Gastrocnemius medialis (tissue), 4 donors: ENCODE results near the gene DCTN2. TPM values are rescaled to one million over a fixed set of nuclear protein-coding genes. Genes with fewer than 3 reads are reported as not detected.
"Not testable (repeated sequence)": the region's sequence is repeated elsewhere in the genome, so short reads cannot be mapped to it uniquely, and the experiment has no call there.

Experiments
- ATAC-seq, 2 donors: fragments of 150-250 bp; one replicate each; pipeline ENCODE4 v1.9.1; 2016
- DNase-seq, 2 donors: peaks; one replicate each; pipeline ENCODE4 v3.0.0-alpha.2; 2019
- H3K27ac ChIP-seq, 4 donors: fragments of 200-600 bp; sonication (generic); 1 replicate in 1 of 4; 2 replicates in 3 of 4; pipeline ENCODE4 v1.5.1; 2016 to 2018; ENCODE audit warnings: mild to moderate bottlenecking in 2 of 4, moderate library complexity in 1 of 4
- H3K27me3 ChIP-seq, 3 donors: fragments of 200-600 bp; sonication (generic) in 2 of 3; 1 replicate in 1 of 3; 2 replicates in 2 of 3; pipeline versions ENCODE4 v1.5.1 to v1.6.0; 2016 to 2019; ENCODE audit warnings: mild to moderate bottlenecking in 1 of 3, moderate library complexity in 1 of 3
- H3K36me3 ChIP-seq, 2 donors: fragments of 200-600 bp; sonication (generic) in 1 of 2; one replicate each; pipeline ENCODE4 v1.5.1; 2017 to 2018
- H3K4me1 ChIP-seq, 2 donors: fragments of 200-600 bp; sonication (generic) in 1 of 2; one replicate each; pipeline ENCODE4 v1.5.1; 2016 to 2017; ENCODE audit warnings: mild to moderate bottlenecking in 2 of 2
- H3K4me3 ChIP-seq, 4 donors: fragments of 200-600 bp; sonication (generic) in 3 of 4; 1 replicate in 1 of 4; 2 replicates in 3 of 4; pipeline ENCODE4 v1.5.1; 2016 to 2019; ENCODE audit warnings: mild to moderate bottlenecking in 2 of 4
- H3K9me3 ChIP-seq, 3 donors: fragments of 200-600 bp; sonication (generic) in 2 of 3; 1 replicate in 1 of 3; 2 replicates in 2 of 3; pipeline ENCODE4 v1.5.1; 2016 to 2019
- POLR2A ChIP-seq, 2 donors: fragments of 450-650 bp; IDR thresholded peaks; one replicate each; pipeline ENCODE4 v1.6.1; 2017; ENCODE audit warnings: antibody characterized with exemption in 2 of 2, mild to moderate bottlenecking in 2 of 2, moderate library complexity in 2 of 2
- in situ Hi-C, 4 donors: fragments of 200-750 bp; cut with MboI; loops; one replicate each; pipeline versions ENCODE4 v1.15.0 to v1.8.0; 2017; ENCODE audit warnings: low sequenced_read_pairs in 4 of 4
- intact Hi-C: fragments of 100-400 bp; cut with DNase I; formaldehyde crosslinking; loops from one replicate; pipeline ENCODE4 v1.15.1; 2023; ENCODE audit warnings: low total_unique reads
- total RNA-seq, 4 donors: library from RNA; depleted of rRNA; stranded (reverse); fragments of >200 nt; gene quantifications; one replicate each; pipeline versions ENCODE4 v1.1.0 to v1.2.3, GENCODE V29; 2016
- TF ChIP-seq, protein P1 (sequence below), 5 experiments: fragments of 450-650 bp in 3 of 5; fragments of 200-600 bp in 2 of 5; sonication (generic) in 2 of 5; IDR thresholded peaks in 4 of 5; conservative IDR thresholded peaks in 1 of 5; 1 replicate in 4 of 5; 2 replicates in 1 of 5; pipeline ENCODE4 v1.5.1; 2016 to 2019; ENCODE audit warnings: antibody characterized with exemption in 5 of 5, mild to moderate bottlenecking in 3 of 5, moderate library complexity in 3 of 5

The DCTN2 gene
- total RNA-seq, 4 donors from 2014 or later = 147 to 265 (median 177) TPM

DNA sequence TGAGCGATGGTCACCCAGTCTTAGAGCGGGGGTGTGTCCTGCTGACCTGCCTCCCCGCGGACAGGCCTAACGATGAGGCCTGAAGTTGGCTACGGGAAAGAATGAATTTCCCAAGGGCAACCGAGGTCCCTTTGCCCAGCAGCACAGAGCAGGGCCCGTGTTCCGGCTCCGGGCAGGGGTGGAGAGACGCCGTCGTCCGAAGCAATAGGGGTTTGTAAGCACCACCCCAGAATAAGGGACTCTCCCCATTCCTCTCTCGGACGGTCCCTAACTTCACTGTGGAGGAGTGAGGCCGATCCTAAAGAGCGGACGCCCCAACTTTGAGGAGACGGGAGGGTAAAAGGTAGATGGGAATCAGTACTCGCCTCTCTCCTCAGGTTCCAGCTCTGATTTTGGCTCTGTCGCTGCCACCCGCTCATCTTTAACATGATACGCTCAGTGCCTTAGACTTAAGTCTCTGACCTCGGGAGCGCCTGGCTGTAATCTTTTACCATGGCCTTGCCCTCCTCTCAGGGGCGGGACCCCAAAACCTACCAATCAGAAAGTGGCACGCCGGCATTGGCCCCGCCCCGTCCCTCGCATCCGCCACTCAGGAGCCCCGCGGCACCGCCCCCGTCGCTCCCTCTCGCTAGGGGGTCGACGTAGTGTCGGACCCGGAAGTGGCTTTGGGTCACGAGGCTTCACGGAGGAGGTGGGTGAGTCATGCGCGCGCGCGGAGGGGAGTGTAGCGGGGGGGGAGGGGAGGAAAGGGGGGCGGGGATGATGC lies 26.8 kb downstream of the DCTN2 start, which contains the start of gene DDIT3:
Gene DDIT3 (minus strand): TSS at position 462 of the 766 bp plus-strand sequence. CDS start 3,108 bp downstream, outside the sequence.
- H3K4me1 ChIP-seq = peaks cover 56 to 61% of the 10 kb centered on the region in 2 donors
- no peaks in the 10 kb centered on the region for H3K27me3 ChIP-seq
- in situ Hi-C loops (loop anchor here in 1 of 4 donors (25.0 kb wide), 1 partner anchor 883 kb away; the partner anchor contains the start of genes ATP5F1B and BAZ2A), intact Hi-C loops (loop anchor here (1.0 to 10.0 kb wide), 9 partner anchors 32 to 885 kb away; partner anchors contain the start of genes ATP23, BAZ2A, CDK4 and CTDSP2)
- no peaks in the 10 kb centered on the region for H3K9me3 ChIP-seq
- TF ChIP-seq POLR2A (IDR thresholded peaks at IDR 0.05) = peak; percentile 99
- TF ChIP-seq, protein P1, sequence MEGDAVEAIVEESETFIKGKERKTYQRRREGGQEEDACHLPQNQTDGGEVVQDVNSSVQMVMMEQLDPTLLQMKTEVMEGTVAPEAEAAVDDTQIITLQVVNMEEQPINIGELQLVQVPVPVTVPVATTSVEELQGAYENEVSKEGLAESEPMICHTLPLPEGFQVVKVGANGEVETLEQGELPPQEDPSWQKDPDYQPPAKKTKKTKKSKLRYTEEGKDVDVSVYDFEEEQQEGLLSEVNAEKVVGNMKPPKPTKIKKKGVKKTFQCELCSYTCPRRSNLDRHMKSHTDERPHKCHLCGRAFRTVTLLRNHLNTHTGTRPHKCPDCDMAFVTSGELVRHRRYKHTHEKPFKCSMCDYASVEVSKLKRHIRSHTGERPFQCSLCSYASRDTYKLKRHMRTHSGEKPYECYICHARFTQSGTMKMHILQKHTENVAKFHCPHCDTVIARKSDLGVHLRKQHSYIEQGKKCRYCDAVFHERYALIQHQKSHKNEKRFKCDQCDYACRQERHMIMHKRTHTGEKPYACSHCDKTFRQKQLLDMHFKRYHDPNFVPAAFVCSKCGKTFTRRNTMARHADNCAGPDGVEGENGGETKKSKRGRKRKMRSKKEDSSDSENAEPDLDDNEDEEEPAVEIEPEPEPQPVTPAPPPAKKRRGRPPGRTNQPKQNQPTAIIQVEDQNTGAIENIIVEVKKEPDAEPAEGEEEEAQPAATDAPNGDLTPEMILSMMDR (IDR thresholded peaks at IDR 0.05 in 4 of 5, conservative IDR thresholded peaks at IDR 0.05 in 1 of 5) = no peak
- ATAC-seq (peak; percentile 59 to 70), DNase-seq (peak; percentile 99 to 100)
- H3K36me3 ChIP-seq = peaks cover 6 to 33% of the 10 kb centered on the region in 2 donors
- peak within 1 kb of the TSS; percentile 79 to 87 (median 82) for H3K4me3 ChIP-seq
- H3K27ac ChIP-seq = peak within 1 kb of the TSS; percentile 93 to 99 (median 96)

DNA sequence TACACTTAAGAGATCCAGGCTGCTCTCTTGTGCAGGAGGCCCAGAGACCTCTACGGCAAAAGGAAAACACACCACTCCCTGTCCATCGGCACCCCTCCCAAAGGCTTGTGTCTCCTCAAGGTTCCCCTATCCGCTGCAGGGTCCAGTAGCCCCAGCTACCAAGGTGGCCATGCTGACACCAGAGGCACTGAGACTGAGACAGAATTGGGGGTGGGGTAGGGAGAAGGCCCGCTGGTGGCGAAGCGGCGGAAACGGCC lies 27.3 kb downstream of the DCTN2 start:
- peak overlapping the region; percentile 93 to 98 (median 96) for H3K27ac ChIP-seq
- in situ Hi-C loops (loop anchor here in 1 of 4 donors (25.0 kb wide), 1 partner anchor 882 kb away; the partner anchor contains the start of genes ATP5F1B and BAZ2A), intact Hi-C loops (loop anchor here (1.0 to 10.0 kb wide), 10 partner anchors 31 to 885 kb away; partner anchors contain the start of genes ATP23, BAZ2A, CDK4 and CTDSP2)
- no peaks in the 10 kb centered on the region for H3K9me3 ChIP-seq
- TF ChIP-seq, protein P1 (IDR thresholded peaks at IDR 0.05 in 4 of 5, conservative IDR thresholded peaks at IDR 0.05 in 1 of 5) = no peak
- TF ChIP-seq POLR2A (IDR thresholded peaks at IDR 0.05) = no peak
- ATAC-seq (no peak), DNase-seq (peak in 1 of 2 donors; percentile 69)
- peak overlapping the region; percentile 79 to 87 (median 82) for H3K4me3 ChIP-seq
- peaks cover 53 to 58% of the 10 kb centered on the region in 2 donors for H3K4me1 ChIP-seq
- H3K36me3 ChIP-seq = peaks cover 6 to 33% of the 10 kb centered on the region in 2 donors
- H3K27me3 ChIP-seq = no peaks in the 10 kb centered on the region

DNA sequence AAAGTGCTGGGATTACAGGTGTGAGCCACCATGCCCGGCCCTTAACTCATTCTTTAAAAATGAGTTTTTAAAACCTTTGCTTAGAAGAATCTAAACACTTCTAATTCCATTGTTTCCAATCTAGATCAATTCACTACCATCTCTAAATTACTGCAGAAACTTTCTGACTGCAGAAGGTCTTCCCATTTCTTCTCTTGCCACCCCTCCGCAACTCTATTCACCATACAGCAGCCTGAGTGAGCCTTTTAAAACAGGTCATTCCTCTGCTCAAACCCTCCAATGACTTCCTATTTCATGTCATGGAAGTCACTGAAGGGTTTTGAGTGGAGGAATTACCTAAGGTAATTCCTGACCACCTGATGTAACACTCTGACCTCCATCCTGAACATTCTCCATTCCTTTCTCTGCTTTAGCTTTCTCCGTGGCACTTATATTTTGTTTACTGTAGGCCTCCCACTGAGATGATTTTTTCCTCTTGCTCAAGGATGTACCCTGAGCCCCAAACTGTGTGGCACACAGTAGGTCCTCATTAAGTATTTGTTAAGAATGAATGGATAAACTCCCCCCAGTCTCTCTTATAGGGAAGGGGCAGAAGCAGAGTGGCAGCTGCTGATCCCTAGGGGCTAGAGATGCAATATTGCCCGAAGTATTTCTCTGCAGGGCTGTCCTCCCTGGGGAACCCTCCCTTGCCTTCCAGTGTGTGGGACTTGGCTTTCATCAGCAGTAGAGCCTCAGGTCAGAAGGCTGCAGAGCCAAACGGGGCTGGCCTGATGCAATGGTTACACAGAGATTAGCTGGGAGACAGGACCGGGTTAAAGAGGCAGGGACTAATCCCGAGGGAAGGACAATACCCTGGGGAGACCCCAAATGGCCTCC lies 27.8 kb downstream of the DCTN2 start:
- H3K27ac ChIP-seq = peak overlapping the region; percentile 93 to 98 (median 96)
- ATAC-seq (no peak), DNase-seq (peak in 1 of 2 donors; percentile 58)
- peaks cover 48 to 53% of the 10 kb centered on the region in 2 donors for H3K4me1 ChIP-seq
- H3K27me3 ChIP-seq = no peaks in the 10 kb centered on the region
- intact Hi-C loops (loop anchor here (1.0 kb wide), 1 partner anchor 89 kb away; no protein-coding TSS in a partner anchor), in situ Hi-C loops (loop anchor here in 1 of 4 donors (25.0 kb wide), 1 partner anchor 882 kb away; the partner anchor contains the start of genes ATP5F1B and BAZ2A)
- H3K36me3 ChIP-seq = peaks cover 6 to 35% of the 10 kb centered on the region in 2 donors
- peak overlapping the region; percentile 79 to 87 (median 82) for H3K4me3 ChIP-seq
- no peaks in the 10 kb centered on the region for H3K9me3 ChIP-seq
- TF ChIP-seq, protein P1 (IDR thresholded peaks at IDR 0.05 in 4 of 5, conservative IDR thresholded peaks at IDR 0.05 in 1 of 5) = no peak
- no peak for TF ChIP-seq POLR2A (IDR thresholded peaks at IDR 0.05)

DNA sequence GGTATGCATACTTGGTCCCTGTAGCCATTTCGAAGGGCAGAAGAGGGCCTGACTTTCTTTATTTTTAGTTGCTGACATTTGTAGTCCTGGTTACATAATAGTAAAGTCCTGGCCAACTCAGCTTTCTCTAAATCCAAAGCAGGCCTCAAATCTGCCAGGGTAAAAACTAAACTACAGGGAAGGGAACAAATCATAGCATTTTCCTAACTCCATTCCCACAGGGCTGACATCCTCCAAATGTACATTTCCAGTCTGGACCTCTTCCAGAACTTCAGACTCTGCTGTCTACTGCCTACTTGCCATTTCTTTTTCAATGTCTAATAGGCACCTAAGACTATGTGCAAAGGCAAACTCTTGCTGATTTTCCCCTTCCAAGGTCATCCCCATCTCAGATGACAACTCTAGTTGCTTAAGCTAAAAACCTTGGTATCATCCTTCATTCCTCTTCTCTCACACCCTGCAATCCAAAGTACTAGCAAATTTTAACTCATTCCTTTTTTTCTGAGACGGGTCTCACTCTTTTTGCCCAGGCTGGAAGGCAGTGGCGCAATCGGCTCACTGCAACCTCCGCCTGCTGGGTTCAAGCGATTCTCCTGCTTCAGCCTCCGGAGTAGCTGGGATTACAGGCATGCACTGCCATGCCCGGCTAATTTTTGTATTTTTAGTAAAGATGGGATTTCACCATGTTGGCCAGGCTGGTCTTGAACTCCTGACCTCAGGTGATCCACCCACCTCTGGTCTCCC lies 28.6 kb downstream of the DCTN2 start:
- H3K4me1 ChIP-seq = peaks cover 39 to 44% of the 10 kb centered on the region in 2 donors
- H3K4me3 ChIP-seq = peak overlapping the region; percentile 79 to 87 (median 82)
- H3K36me3 ChIP-seq = peaks cover 6 to 42% of the 10 kb centered on the region in 2 donors
- no peak for TF ChIP-seq POLR2A (IDR thresholded peaks at IDR 0.05)
- TF ChIP-seq, protein P1 (IDR thresholded peaks at IDR 0.05 in 4 of 5, conservative IDR thresholded peaks at IDR 0.05 in 1 of 5) = no peak
- H3K9me3 ChIP-seq = no peaks in the 10 kb centered on the region
- DNase-seq (no peak), ATAC-seq (no peak)
- H3K27ac ChIP-seq = peak overlapping the region; percentile 93 to 98 (median 96)
- H3K27me3 ChIP-seq = no peaks in the 10 kb centered on the region
- in situ Hi-C loops (loop anchor here in 1 of 4 donors (25.0 kb wide), 1 partner anchor 881 kb away; the partner anchor contains the start of genes ATP5F1B and BAZ2A), intact Hi-C loops (no loop called here)

DNA sequence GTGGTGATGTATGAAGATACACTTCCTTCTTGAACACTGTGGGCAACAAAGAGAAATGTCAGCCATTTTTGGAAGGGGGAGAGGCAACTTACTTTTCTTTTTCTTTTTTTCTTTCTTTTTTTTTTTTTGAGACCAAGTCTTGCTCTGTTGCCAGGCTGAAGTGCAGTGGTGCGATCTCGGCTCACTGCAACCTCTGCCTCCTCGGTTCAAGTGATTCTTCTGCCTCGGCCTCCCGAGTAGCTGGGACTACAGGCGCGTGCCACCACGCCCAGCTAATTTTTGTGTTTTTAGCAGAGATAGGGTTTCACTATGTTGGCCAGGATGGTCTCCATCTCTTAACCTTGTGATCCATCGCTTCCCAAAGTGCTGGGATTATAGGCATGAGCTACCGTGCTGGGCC lies 29.3 kb downstream of the DCTN2 start:
- DNase-seq, ATAC-seq, intact Hi-C loops, H3K9me3 ChIP-seq, H3K27me3 ChIP-seq: not testable (repeated sequence)
- peaks cover 6 to 49% of the 10 kb centered on the region in 2 donors for H3K36me3 ChIP-seq
- H3K4me3 ChIP-seq = peak overlapping the region; percentile 42 to 84 (median 80)
- in situ Hi-C loops = loop anchor here in 1 of 4 donors (25.0 kb wide), 1 partner anchor 880 kb away; the partner anchor contains the start of genes ATP5F1B and BAZ2A
- H3K27ac ChIP-seq = peak overlapping the region; percentile 93 to 98 (median 96)
- H3K4me1 ChIP-seq = peaks cover 39 to 43% of the 10 kb centered on the region in 2 donors
